Measurements from ENCODE around the gene ABL2. TPM values are rescaled to one million over a fixed set of nuclear protein-coding genes. Genes with fewer than 3 reads are reported as not detected.

Gene ABL2
- total RNA-seq (20.0 and 20.7 TPM in 2 replicates), polyA plus RNA-seq (2.6 and 4.0 TPM in 2 replicates), polyA minus RNA-seq (8.0 and 11.3 TPM in 2 replicates)
- total RNA-seq (2013) = 5.8 TPM

DNA sequence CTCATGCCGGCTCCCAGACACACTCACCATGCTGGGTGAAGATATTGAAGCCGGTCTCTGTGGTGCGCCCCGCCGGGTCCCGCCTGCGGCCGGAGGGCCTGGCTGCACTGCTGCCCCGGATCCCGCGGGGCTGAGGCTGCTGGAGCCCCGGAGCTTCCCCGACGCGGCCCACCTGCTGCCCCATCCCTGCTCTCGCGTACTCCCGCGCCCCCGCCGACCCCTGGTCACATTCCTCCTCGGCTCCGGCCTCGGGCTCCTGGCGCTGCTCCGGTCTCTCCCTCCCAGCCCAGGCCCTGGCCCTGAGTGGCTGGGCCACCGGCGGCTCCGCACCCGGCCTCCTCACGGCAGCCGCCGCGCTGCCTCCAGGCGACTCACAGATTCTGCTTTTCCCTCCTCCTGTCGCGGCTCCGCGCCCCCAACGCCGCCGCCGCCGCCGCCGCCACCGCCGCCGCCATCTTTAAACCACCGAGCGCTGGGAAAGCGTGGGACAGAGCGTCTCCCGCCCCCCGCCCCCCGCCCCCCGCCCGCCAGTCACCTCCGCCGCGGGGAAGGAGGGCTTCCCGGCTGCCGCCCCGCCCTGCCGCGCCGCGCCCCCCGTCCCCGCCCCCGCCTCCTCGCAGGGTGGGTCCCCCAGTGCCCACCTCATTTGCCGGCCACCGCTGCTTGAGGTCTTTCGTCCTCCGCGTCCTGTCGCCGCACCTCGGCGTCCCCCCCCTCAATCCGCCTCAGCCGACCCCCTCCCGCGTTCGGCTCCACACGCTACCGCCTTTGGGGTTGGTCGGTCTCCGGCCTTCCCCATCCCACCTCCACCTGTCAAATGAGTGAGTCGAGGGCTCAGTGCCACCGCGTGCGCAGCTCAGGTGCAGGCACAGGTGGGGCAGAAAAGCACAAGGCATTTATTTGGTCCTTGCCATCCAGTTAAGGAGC lies at the start of gene ABL2:
TSS of gene ABL2 (minus strand) at position 464 of the 927 bp plus-strand sequence. CDS start at position 184, 280 bp downstream.
- Histone ChIP-seq H3K79me2 (ENCODE audit: control insufficient read depth, insufficient read depth, low read length) (peaks cover 33% of the 10 kb centered on the region), H3K4me3 (ENCODE audit: control extremely low read depth in 1 of 5, extremely low read depth in 1 of 5, insufficient read depth in 1 of 5, low read depth in 2 of 5, low read length in 4 of 5) (peak within 1 kb of the TSS; percentile 62 to 87 (median 85)), H3K27me3 (replicated peaks in 1 of 4; ENCODE audit: control extremely low read depth in 1 of 4, control insufficient read depth in 3 of 4, insufficient read depth in 4 of 4, low read length in 3 of 4) (no peaks in the 10 kb centered on the region), H3K9me3 (ENCODE audit: control extremely low read depth in 1 of 3, control insufficient read depth in 2 of 3, insufficient read depth in 1 of 3, low read length in 2 of 3) (no peaks in the 10 kb centered on the region), H3K27ac (ENCODE audit: low read length in 2 of 2) (peak within 1 kb of the TSS in 1 of 2 donors; percentile 74), H4K20me1 (ENCODE audit: control insufficient read depth, insufficient read depth, low read length, poor library complexity, severe bottlenecking) (no peaks in the 10 kb centered on the region), H3K9ac (ENCODE audit: low read length) (peak within 1 kb of the TSS; percentile 91), H3K4me1 (ENCODE audit: control insufficient read depth in 2 of 2, insufficient read depth in 2 of 2, low read length in 2 of 2) (peaks cover 7 to 13% of the 10 kb centered on the region in 2 donors), H3K4me2 (replicated peaks; ENCODE audit: low read depth, low read length, poor library complexity, severe bottlenecking) (peak within 1 kb of the TSS; percentile 91), H2AFZ (ENCODE audit: insufficient read depth, low read depth, low read length, poor library complexity, severe bottlenecking) (peak within 1 kb of the TSS; percentile 96), H3K36me3 (replicated peaks in 1 of 2; ENCODE audit: control extremely low read depth in 1 of 2, control insufficient read depth in 1 of 2, extremely low read depth in 1 of 2, insufficient read depth in 2 of 2, low read length in 1 of 2) (no peaks in the 10 kb centered on the region)
- ChIA-PET POLR2A (interaction anchor here (0.5 kb wide), 2 partner anchors 108 to 137 kb away, joined by 4 to 5 read pairs; no protein-coding TSS in a partner anchor), CTCF (no interaction called here)
- Mint-ChIP-seq H3K27ac (peak within 1 kb of the TSS; percentile 89), H3K4me1 (peaks cover 29% of the 10 kb centered on the region), H3K27me3 (no peaks in the 10 kb centered on the region), H3K4me3 (peak within 1 kb of the TSS; percentile 93), H3K9me3 (ENCODE audit: insufficient read depth) (no peaks in the 10 kb centered on the region)
- WGBS (ENCODE audit: insufficient coverage) = under 1% methylated on average over 57 of the region's 94 CpGs
- DNase-seq (peak; percentile 73), ATAC-seq (ENCODE audit: low read depth) (peak; percentile 72)
- no peak for TF ChIP-seq EZH2 (IDR thresholded peaks at IDR 0.05; ENCODE audit: borderline replicate concordance, insufficient read depth, low read depth, low read length, poor library complexity, severe bottlenecking)
- TF ChIP-seq, protein P1, sequence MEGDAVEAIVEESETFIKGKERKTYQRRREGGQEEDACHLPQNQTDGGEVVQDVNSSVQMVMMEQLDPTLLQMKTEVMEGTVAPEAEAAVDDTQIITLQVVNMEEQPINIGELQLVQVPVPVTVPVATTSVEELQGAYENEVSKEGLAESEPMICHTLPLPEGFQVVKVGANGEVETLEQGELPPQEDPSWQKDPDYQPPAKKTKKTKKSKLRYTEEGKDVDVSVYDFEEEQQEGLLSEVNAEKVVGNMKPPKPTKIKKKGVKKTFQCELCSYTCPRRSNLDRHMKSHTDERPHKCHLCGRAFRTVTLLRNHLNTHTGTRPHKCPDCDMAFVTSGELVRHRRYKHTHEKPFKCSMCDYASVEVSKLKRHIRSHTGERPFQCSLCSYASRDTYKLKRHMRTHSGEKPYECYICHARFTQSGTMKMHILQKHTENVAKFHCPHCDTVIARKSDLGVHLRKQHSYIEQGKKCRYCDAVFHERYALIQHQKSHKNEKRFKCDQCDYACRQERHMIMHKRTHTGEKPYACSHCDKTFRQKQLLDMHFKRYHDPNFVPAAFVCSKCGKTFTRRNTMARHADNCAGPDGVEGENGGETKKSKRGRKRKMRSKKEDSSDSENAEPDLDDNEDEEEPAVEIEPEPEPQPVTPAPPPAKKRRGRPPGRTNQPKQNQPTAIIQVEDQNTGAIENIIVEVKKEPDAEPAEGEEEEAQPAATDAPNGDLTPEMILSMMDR (IDR thresholded peaks at IDR 0.05) = no peak
- intact Hi-C loops (cut with micrococcal nuclease) = loop anchor here (2.0 to 10.0 kb wide), 5 partner anchors 63 to 202 kb away; partner anchors contain the start of genes AXDND1, FAM20B, SOAT1 and TOR3A

All from B cell (primary cell).